Right atrium auricular region (tissue), 2 donors: Measurements from ENCODE around the gene MRGPRE. TPM values are rescaled to one million over a fixed set of nuclear protein-coding genes. Genes with fewer than 3 reads are reported as not detected.

Experiments
- DNase-seq: peaks from one replicate; pipeline ENCODE4 v3.0.0-alpha.2; 2019; ENCODE audit warnings: low spot score
- H3K27ac ChIP-seq, 2 donors: fragments of 200-600 bp; sonication (generic); 1 replicate in 1 of 2; 2 replicates in 1 of 2; pipeline ENCODE4 v1.5.1; 2016 to 2019
- H3K27me3 ChIP-seq, 2 donors: fragments of 200-600 bp; sonication (generic); one replicate each; pipeline versions ENCODE4 v1.5.1 to v1.6.0; 2017 to 2019
- H3K36me3 ChIP-seq: fragments of 200-600 bp; sonication (generic); one replicate; pipeline ENCODE4 v1.5.1; 2016
- H3K4me1 ChIP-seq, 2 donors: fragments of 200-600 bp; sonication (generic); one replicate each; pipeline versions ENCODE4 v1.5.1 to v1.6.0; 2017 to 2019
- H3K4me3 ChIP-seq, 2 donors: fragments of 200-600 bp; sonication (generic); 1 replicate in 1 of 2; 2 replicates in 1 of 2; pipeline ENCODE4 v1.5.1; 2017 to 2019; ENCODE audit warnings: mild to moderate bottlenecking in 1 of 2, moderate library complexity in 1 of 2
- H3K9me3 ChIP-seq, 2 donors: fragments of 200-600 bp; sonication (generic); one replicate each; pipeline ENCODE4 v1.5.1; 2019
- CTCF ChIP-seq, 2 donors: fragments of 200-600 bp; sonication (generic); IDR thresholded peaks; one replicate each; pipeline ENCODE4 v1.5.1; 2019; ENCODE audit warnings: antibody characterized with exemption in 2 of 2
- total RNA-seq, 2 donors: library from RNA; depleted of rRNA; stranded (reverse); fragments of >200 nt; gene quantifications; one replicate each; pipeline ENCODE4 v1.1.0, GENCODE V29; 2016

The MRGPRE gene
- total RNA-seq, 2 donors from 2014 or later: not detected

- no peak overlapping the region for H3K27ac ChIP-seq
- peaks cover 3 to 11% of the 10 kb centered on the region in 2 donors for H3K9me3 ChIP-seq
- H3K36me3 ChIP-seq: no peaks in the 10 kb centered on the region
- no peak for TF ChIP-seq CTCF (IDR thresholded peaks at IDR 0.05)
- H3K4me3 ChIP-seq: no peak overlapping the region
- H3K4me1 ChIP-seq: no peaks in the 10 kb centered on the region
- DNase-seq: no peak
- H3K27me3 ChIP-seq: no peaks in the 10 kb centered on the region
These were observed 18.4 kb downstream of the MRGPRE start for GRCh38 chr11:3213659-3214419.

- Histone ChIP-seq H3K27ac (no peak overlapping the region), H3K4me3 (no peak overlapping the region), H3K36me3 (no peaks in the 10 kb centered on the region), H3K27me3 (peaks cover 0 to 7% of the 10 kb centered on the region in 2 donors), H3K9me3 (peaks cover 3 to 11% of the 10 kb centered on the region in 2 donors), H3K4me1 (peaks cover 0 to 3% of the 10 kb centered on the region in 2 donors)
- DNase-seq: no peak
- TF ChIP-seq CTCF (IDR thresholded peaks at IDR 0.05): no peak
These were observed 23.9 kb downstream of the MRGPRE start for GRCh38 chr11:3208272-3208671.

DNA sequence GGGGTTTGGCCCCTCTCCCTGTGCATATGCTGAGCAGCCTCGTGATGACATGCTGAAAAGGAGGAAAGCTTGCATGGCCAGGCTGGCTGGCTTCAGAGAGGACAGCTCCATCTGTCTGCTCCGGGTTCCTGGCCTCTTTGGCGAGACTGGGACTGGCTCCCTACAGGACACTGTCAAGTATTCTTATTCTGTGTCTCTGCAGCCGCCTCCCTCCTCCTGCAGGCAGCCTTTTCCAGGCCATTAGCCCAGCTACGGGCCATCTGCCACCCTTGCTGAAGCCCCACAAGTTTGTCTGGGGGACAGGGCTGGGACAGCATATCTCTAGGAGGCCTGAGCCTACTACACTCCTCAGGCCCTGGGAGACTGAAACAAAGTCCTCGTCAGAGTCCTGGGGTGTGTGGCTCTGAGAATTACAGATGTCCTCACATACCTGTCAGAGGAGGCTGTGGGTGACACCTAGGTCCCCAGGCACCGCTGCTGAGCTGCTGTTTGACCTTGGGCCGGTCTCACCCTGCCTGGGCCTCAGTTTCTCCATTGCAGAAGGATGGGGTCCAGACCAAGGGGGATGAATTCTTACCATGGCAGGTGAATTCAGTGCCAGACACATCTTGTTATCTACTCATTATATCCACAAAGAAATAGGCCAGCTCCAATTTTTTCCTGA lies 24.6 kb downstream of the MRGPRE start:
- H3K27me3 ChIP-seq: peaks cover 0 to 13% of the 10 kb centered on the region in 2 donors
- H3K27ac ChIP-seq: no peak overlapping the region
- H3K36me3 ChIP-seq: no peaks in the 10 kb centered on the region
- DNase-seq: no peak
- H3K4me1 ChIP-seq: peaks cover 0 to 6% of the 10 kb centered on the region in 2 donors
- peaks cover 3 to 11% of the 10 kb centered on the region in 2 donors for H3K9me3 ChIP-seq
- H3K4me3 ChIP-seq: no peak overlapping the region
- no peak for TF ChIP-seq CTCF (IDR thresholded peaks at IDR 0.05)

DNA sequence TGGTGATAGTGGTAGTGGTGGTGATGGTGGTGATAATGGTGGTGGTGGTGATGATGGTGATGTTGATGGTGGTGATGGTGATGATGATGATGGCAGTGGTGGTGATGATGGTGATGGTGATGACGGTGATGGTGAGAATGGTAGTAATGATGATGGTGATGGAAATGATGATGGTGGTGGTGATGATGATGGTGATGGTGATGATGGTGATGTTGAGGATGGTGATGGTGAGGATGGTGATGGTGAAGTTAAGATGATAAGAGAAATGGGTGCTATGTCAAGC lies 25.4 kb downstream of the MRGPRE start:
- no peak for TF ChIP-seq CTCF (IDR thresholded peaks at IDR 0.05)
- H3K4me3 ChIP-seq: no peak overlapping the region
- peaks cover 3 to 8% of the 10 kb centered on the region in 2 donors for H3K9me3 ChIP-seq
- peaks cover 0 to 6% of the 10 kb centered on the region in 2 donors for H3K4me1 ChIP-seq
- no peak for DNase-seq
- H3K27ac ChIP-seq: no peak overlapping the region
- peaks cover 0 to 21% of the 10 kb centered on the region in 2 donors for H3K27me3 ChIP-seq
- H3K36me3 ChIP-seq: no peaks in the 10 kb centered on the region

DNA sequence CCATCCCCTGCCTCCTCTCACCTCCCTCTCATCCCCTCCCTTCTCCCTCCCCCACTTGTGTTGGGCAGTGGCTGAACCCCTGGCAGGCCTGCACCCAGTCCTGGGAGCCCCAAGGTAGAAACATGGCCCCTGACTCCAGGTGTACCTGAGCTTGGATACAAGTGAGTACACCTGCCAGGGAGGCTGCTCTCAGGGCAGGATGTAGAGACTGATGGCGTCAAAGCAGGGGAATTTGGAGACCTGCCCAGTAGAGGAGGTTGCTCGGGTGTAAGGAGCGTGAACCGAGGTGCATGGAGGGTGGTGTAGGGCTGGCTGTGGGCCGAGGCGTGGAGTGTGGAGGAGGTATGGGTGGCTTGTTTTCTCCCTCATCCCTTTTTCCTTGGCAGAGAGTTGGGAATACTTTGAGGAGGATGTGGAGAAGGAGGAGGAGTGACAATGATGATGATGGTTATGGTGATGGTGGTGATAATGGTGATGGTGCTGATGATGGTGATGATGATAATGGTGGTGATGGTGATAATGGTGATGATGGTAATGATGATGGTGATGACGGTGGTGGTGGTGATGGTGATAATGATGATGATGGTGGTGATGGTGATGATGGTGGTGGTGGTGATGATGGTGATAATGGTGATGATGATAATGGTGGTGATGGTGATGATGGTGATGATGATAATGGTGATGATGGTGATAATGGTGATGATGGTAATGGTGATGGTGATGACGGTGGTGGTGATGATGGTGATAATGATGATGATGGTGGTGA lies 25.9 kb downstream of the MRGPRE start:
- no peak overlapping the region for H3K27ac ChIP-seq
- TF ChIP-seq CTCF (IDR thresholded peaks at IDR 0.05): no peak
- H3K27me3 ChIP-seq: peaks cover 0 to 24% of the 10 kb centered on the region in 2 donors
- H3K9me3 ChIP-seq: peaks cover 0 to 3% of the 10 kb centered on the region in 2 donors
- DNase-seq: no peak
- peaks cover 0 to 6% of the 10 kb centered on the region in 2 donors for H3K4me1 ChIP-seq
- no peak overlapping the region for H3K4me3 ChIP-seq
- no peaks in the 10 kb centered on the region for H3K36me3 ChIP-seq
